Uterus (tissue), 2 donors: ENCODE results near the gene HACD2.

Experiments
- CTCF ChIP-seq, 4 experiments: fragments of 200-600 bp in 2 of 4; fragments of 450-650 bp in 2 of 4; sonication (generic) in 2 of 4; IDR thresholded peaks; one replicate each; pipeline ENCODE4 v1.5.1; 2016 to 2019; ENCODE audit warnings: antibody characterized with exemption in 4 of 4, mild to moderate bottlenecking in 2 of 4, moderate library complexity in 1 of 4
- POLR2A ChIP-seq, 2 donors: fragments of 450-650 bp; IDR thresholded peaks; one replicate each; pipeline ENCODE4 v1.6.1; 2016; ENCODE audit warnings: antibody characterized with exemption in 2 of 2, mild to moderate bottlenecking in 1 of 2, moderate library complexity in 1 of 2

GRCh38 chr3:123493912-123494311, 90.9 kb downstream of the HACD2 start:
- TF ChIP-seq CTCF (IDR thresholded peaks at IDR 0.05) = no peak
- TF ChIP-seq POLR2A (IDR thresholded peaks at IDR 0.05) = no peak
